ENCODE data around the gene MRPL52.

Gene MRPL52

DNA sequence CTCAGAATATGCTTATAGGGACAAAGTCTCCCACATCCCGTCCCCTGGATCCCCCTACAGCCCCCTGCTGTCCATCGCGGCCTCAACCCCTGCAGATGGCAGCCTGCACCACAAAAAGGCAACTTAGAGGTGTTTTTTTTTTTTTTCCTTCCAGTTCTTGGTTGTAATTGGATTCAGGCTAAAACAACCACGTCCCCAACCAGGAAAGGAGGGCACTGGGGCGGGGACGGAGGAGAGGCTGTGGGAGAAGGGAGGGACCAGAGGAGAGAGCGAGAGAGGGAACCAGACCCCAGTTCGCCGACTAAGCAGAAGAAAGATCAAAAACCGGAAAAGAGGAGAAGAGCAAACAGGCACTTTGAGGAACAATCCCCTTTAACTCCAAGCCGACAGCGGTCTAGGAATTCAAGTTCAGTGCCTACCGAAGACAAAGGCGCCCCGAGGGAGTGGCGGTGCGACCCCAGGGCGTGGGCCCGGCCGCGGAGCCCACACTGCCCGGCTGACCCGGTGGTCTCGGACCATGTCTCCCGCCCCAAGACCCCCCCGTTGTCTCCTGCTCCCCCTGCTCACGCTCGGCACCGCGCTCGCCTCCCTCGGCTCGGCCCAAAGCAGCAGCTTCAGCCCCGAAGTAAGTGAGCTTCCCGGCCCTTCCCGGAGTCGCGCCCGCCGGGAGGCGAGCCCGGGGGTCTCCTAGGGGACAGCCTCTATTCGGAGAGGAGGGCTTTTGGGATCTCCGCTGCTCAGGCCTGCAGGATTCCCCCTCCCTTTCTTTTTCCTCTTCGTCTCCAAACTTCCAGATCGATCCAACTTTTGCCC lies 6.8 kb downstream of the MRPL52 start, which contains the start of gene MMP14:
TSS of gene MMP14 (plus strand) at position 285 of the 813 bp plus-strand sequence. CDS start at position 518, 233 bp downstream.
- Mint-ChIP-seq H3K36me3 (ENCODE audit: insufficient read depth) (peaks cover 20% of the 10 kb centered on the region), H3K4me1 (peaks cover 13% of the 10 kb centered on the region), H3K27ac (ENCODE audit: low read depth) (peak within 1 kb of the TSS; percentile 46), H3K9me3 (no peaks in the 10 kb centered on the region), H3K4me3 (peak within 1 kb of the TSS; percentile 44), H3K27me3 (peaks cover 29% of the 10 kb centered on the region)
- ATAC-seq (replicated peaks; ENCODE audit: extremely low read depth, poor library complexity, severe bottlenecking) (no peak), DNase-seq (ENCODE audit: low spot score in 2 of 2) (no peak)

DNA sequence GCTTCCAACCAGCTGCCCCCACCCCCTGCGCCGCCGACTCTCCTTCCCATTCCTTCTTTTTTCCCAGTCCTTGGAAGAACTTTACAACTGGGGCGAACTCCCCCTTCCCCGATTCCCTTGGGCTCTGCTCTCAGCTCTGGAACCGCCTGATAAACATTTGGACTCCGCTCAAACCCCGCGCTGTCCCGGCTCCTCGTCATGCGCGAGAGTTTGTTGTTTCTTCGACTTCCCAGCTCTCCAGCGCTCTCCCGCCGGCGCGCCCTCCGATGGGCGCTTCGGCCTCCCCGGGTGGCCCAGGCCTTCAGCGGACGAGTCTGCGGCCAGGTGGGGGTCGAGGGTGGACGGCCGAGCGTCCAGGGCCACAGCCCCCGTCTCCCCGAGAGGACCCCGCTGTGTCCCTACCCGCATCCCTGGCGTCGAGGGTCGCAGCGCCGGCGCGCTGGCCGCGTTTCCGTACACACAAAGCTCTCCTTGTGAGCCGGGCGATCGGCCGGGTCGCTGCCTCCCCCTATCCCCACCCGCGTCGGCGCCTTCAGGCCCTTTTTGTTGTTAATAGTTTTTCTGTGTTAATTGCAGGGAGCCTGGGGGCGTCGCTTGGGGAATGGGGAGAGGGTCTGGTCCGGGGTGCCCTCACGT lies 7.5 kb downstream of the MRPL52 start:
- Mint-ChIP-seq H3K9me3 (no peaks in the 10 kb centered on the region), H3K4me1 (peaks cover 6% of the 10 kb centered on the region), H3K27me3 (peaks cover 36% of the 10 kb centered on the region), H3K27ac (ENCODE audit: low read depth) (peak overlapping the region; percentile 46), H3K4me3 (peak overlapping the region; percentile 31), H3K36me3 (ENCODE audit: insufficient read depth) (peaks cover 20% of the 10 kb centered on the region)
- ATAC-seq (replicated peaks; ENCODE audit: extremely low read depth, poor library complexity, severe bottlenecking): no peak
- no peak for DNase-seq (ENCODE audit: low spot score in 2 of 2)

DNA sequence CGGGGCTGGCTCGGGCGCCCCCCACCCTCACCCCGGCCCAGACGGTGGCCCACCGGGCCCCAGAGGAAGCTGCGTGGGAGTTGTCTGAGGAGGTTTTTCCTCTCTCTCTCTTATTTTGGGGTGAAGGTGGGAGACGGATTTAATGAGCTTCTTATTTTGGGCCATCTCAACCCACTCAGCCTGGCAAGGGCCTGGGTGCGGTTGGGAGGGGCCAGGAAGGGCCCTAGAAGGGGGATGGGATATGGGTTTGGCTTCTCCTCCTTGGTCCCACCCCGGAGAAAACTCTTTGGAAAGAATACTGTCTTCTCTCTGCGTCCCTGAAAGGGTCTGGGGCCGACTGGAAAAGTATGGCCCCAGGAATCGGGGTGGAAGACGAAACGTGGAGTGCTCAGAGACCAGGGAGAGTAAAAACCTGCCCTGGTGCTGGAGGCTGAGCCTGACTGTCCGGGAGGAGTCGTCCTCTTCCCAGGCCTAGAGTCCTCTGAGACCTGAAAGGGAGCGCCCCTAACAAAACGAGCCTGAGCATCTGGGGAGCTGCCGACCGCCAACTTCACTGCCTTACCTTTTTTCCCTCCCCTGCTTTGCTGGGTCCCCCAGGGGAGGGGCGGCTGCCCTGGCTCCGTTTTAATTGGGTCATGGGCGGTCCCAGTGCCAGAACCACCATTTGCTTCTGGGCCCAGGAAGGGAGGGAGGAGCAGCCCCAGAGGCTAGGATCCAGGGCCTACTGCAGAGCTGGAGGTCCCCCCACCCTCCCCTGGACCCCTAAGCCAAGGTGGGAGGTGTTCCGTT lies 8.3 kb downstream of the MRPL52 start:
- ATAC-seq (replicated peaks; ENCODE audit: extremely low read depth, poor library complexity, severe bottlenecking) (no peak), DNase-seq (ENCODE audit: low spot score in 2 of 2) (no peak)
- no peaks in the 10 kb centered on the region for H3K9me3 Mint-ChIP-seq
- H3K27ac Mint-ChIP-seq (ENCODE audit: low read depth): no peak overlapping the region
- peaks cover 39% of the 10 kb centered on the region for H3K27me3 Mint-ChIP-seq
- peaks cover 5% of the 10 kb centered on the region for H3K4me1 Mint-ChIP-seq
- no peak overlapping the region for H3K4me3 Mint-ChIP-seq
- peaks cover 19% of the 10 kb centered on the region for H3K36me3 Mint-ChIP-seq (ENCODE audit: insufficient read depth)

DNA sequence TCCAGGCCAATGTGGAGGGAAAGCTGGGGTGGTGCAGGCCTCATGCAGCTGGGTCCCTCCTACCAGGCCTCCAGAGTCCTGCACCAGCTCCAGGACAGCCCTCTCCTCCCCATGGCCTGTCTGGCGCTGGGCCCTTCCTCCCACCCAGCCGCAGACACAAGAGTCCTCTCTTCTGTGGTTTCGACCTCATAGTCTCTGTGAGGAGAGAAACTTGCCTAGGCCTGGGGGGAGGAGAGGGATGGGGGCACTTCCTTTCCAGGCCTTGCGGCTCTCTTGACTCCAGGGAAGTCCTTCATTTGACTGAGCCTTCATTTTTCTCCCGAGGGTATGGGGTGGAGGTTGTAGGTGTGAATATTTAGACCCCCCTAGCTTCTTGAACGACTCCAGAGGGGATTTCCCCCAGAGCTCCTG lies 8.9 kb downstream of the MRPL52 start:
- Mint-ChIP-seq H3K27me3 (peaks cover 46% of the 10 kb centered on the region), H3K4me1 (peaks cover 5% of the 10 kb centered on the region), H3K36me3 (ENCODE audit: insufficient read depth) (peaks cover 14% of the 10 kb centered on the region), H3K9me3 (no peaks in the 10 kb centered on the region), H3K27ac (ENCODE audit: low read depth) (no peak overlapping the region), H3K4me3 (no peak overlapping the region)
- no peak for ATAC-seq (replicated peaks; ENCODE audit: extremely low read depth, poor library complexity, severe bottlenecking)
- no peak for DNase-seq (ENCODE audit: low spot score in 2 of 2)

DNA sequence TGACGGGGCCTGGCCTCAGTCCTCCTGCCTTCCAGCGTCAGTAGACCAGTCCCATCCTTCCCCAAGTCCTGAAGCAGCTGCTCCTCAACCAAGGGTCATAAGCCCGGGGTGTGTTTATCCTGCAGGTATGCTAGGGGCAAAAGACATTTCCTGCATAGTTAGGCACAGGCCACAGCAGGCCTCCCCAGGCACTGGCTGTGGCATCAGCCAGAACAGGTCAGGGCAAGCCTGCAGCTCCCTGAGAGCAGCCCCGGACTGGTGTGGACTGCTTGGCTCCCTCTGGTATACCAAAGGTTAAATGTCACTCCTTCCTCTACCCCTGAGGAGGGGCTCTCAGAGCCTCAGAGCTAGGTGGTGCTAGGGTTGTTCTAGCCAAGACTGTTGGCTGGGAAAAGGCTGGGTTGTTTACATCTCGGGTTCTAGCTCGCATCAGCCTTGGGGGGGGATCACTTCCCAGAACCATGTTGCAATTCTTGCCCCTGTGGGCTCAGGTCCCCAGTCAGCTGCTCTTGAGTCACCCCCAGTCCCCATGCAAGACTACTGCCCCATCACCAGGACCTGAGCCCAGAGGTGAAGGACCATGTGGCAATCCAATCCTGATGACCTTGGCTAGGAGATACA lies 9.6 kb downstream of the MRPL52 start:
- H3K36me3 Mint-ChIP-seq (ENCODE audit: insufficient read depth): peaks cover 9% of the 10 kb centered on the region
- no peak overlapping the region for H3K27ac Mint-ChIP-seq (ENCODE audit: low read depth)
- DNase-seq (ENCODE audit: low spot score in 2 of 2) (no peak), ATAC-seq (replicated peaks; ENCODE audit: extremely low read depth, poor library complexity, severe bottlenecking) (no peak)
- H3K27me3 Mint-ChIP-seq: peaks cover 51% of the 10 kb centered on the region
- H3K4me1 Mint-ChIP-seq: peaks cover 5% of the 10 kb centered on the region
- H3K9me3 Mint-ChIP-seq: no peaks in the 10 kb centered on the region
- no peak overlapping the region for H3K4me3 Mint-ChIP-seq

DNA sequence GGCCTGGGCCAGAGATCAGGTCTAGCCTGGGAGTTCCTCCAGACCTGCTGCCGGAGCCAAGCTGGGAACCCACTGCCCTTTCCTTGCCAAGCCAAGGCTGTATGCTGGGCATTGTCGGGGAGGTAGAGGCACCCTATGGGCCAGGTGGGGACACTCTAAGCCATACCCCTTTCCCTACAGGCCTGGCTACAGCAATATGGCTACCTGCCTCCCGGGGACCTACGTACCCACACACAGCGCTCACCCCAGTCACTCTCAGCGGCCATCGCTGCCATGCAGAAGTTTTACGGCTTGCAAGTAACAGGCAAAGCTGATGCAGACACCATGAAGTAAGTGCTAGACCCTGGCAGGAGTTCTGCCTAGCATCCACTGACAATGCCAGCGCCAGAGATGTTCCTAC lies 11.6 kb downstream of the MRPL52 start:
- Mint-ChIP-seq H3K4me1 (peaks cover 2% of the 10 kb centered on the region), H3K27ac (ENCODE audit: low read depth) (no peak overlapping the region), H3K27me3 (peaks cover 71% of the 10 kb centered on the region), H3K9me3 (no peaks in the 10 kb centered on the region), H3K36me3 (ENCODE audit: insufficient read depth) (peaks cover 4% of the 10 kb centered on the region), H3K4me3 (no peak overlapping the region)
- ATAC-seq (replicated peaks; ENCODE audit: extremely low read depth, poor library complexity, severe bottlenecking) (no peak), DNase-seq (ENCODE audit: low spot score in 2 of 2) (no peak)

DNA sequence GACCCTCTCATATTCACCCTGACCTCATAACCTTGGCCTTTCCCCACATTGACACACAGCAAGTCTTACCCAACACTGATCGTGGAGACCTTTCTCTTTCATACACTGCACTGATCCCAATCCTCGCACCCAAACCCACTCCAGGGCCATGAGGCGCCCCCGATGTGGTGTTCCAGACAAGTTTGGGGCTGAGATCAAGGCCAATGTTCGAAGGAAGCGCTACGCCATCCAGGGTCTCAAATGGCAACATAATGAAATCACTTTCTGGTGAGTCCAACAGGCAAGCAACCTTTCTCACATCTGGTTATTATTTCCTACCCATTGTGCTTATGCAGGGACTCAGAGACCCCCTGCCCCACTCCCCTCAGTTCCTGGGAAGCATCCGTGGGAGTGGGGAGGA lies 12.1 kb downstream of the MRPL52 start:
- H3K4me3 Mint-ChIP-seq: no peak overlapping the region
- H3K36me3 Mint-ChIP-seq (ENCODE audit: insufficient read depth): peaks cover 4% of the 10 kb centered on the region
- H3K27ac Mint-ChIP-seq (ENCODE audit: low read depth): no peak overlapping the region
- H3K4me1 Mint-ChIP-seq: no peaks in the 10 kb centered on the region
- ATAC-seq (replicated peaks; ENCODE audit: extremely low read depth, poor library complexity, severe bottlenecking) (no peak), DNase-seq (ENCODE audit: low spot score in 2 of 2) (no peak)
- H3K27me3 Mint-ChIP-seq: peaks cover 75% of the 10 kb centered on the region
- no peaks in the 10 kb centered on the region for H3K9me3 Mint-ChIP-seq

DNA sequence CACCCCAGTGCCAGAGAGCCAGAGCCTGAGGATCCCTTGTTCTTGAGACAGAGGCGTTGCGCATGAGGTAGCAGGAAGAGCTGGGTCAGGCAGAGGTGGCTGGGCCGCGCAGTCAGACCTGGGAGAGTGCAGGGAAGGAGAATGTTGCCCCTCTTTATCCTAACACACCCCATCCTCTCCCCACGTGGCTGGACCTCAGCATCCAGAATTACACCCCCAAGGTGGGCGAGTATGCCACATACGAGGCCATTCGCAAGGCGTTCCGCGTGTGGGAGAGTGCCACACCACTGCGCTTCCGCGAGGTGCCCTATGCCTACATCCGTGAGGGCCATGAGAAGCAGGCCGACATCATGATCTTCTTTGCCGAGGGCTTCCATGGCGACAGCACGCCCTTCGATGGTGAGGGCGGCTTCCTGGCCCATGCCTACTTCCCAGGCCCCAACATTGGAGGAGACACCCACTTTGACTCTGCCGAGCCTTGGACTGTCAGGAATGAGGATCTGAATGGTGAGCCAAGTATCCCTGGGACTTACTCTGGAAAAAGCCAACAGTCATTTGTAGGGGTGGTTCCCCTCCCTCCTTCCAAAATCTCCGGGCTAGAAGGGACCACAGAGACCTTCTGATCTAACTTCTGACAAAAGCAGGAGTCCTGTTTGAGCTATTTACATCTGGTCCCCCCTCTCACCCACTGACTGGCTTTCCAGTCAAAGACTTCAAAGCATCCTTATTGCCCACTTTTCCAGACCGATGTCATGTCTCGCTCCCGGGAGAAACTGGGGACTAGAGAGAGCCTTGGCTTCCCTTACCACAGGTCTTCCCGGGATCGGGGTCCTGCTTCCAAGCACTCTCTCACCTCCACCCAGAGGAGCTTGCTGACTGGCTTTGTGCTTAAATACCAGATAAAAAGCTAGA lies 12.8 kb downstream of the MRPL52 start:
- Mint-ChIP-seq H3K27me3 (peaks cover 82% of the 10 kb centered on the region), H3K36me3 (ENCODE audit: insufficient read depth) (no peaks in the 10 kb centered on the region), H3K9me3 (no peaks in the 10 kb centered on the region), H3K27ac (ENCODE audit: low read depth) (no peak overlapping the region), H3K4me1 (no peaks in the 10 kb centered on the region), H3K4me3 (no peak overlapping the region)
- DNase-seq (ENCODE audit: low spot score in 2 of 2) (no peak), ATAC-seq (replicated peaks; ENCODE audit: extremely low read depth, poor library complexity, severe bottlenecking) (no peak)

DNA sequence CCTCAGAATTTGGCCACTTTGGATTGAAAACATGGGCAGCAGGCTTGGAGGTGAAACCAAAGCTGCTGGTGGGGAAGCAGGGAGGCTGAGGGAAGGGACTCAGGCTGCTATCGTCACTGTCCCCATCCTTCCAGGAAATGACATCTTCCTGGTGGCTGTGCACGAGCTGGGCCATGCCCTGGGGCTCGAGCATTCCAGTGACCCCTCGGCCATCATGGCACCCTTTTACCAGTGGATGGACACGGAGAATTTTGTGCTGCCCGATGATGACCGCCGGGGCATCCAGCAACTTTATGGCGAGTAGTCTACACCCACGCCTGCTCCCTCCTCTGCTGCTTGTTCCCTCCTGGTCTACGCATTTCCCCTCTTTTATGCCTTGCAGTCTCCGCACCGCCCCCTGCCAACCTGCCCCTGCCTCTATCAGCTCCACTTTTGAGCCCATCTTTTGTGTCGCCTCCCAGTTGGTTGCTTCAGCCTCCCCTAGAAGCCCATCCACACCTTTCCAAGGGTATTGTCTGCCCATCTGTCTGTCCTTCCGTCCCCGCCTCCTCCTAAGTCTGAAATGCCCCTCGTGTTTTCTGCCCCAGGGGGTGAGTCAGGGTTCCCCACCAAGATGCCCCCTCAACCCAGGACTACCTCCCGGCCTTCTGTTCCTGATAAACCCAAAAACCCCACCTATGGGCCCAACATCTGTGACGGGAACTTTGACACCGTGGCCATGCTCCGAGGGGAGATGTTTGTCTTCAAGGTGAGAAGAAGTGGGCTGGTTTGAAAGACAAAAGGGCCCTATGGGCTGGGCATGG lies 13.6 kb downstream of the MRPL52 start:
- H3K4me3 Mint-ChIP-seq: no peak overlapping the region
- no peak overlapping the region for H3K27ac Mint-ChIP-seq (ENCODE audit: low read depth)
- H3K4me1 Mint-ChIP-seq: no peaks in the 10 kb centered on the region
- no peaks in the 10 kb centered on the region for H3K36me3 Mint-ChIP-seq (ENCODE audit: insufficient read depth)
- DNase-seq (ENCODE audit: low spot score in 2 of 2) (no peak), ATAC-seq (replicated peaks; ENCODE audit: extremely low read depth, poor library complexity, severe bottlenecking) (no peak)
- peaks cover 91% of the 10 kb centered on the region for H3K27me3 Mint-ChIP-seq
- H3K9me3 Mint-ChIP-seq: no peaks in the 10 kb centered on the region

DNA sequence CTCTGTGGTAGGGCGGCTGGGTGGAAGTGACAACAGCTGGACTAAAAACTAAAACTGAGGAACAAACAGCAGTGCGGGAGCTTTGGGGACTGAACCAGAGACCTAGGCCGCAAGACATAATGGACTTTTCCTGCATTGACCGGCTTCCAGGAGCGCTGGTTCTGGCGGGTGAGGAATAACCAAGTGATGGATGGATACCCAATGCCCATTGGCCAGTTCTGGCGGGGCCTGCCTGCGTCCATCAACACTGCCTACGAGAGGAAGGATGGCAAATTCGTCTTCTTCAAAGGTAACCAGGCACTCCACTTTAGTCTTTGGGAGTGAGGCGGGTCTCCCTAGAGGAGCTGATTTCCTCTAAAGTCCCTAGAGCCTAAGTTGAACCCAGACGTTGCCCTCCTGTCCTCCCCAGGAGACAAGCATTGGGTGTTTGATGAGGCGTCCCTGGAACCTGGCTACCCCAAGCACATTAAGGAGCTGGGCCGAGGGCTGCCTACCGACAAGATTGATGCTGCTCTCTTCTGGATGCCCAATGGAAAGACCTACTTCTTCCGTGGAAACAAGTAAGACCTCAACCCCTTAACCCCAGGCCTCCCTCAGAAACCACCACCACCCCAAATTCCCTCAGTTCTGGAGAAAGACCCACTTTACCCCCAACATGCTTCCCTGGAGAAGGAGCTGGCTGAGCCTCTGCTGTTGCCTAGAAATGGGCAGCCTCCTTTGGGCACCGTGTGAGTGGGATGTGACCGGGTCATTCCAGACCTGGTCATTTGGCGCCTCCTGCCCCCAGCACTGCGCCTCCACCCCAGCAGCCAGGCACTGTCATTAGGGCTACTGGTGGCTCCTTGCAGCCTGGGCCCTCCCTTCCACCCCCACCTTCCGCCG lies 14.8 kb downstream of the MRPL52 start:
- Mint-ChIP-seq H3K4me1 (no peaks in the 10 kb centered on the region), H3K9me3 (no peaks in the 10 kb centered on the region), H3K27ac (ENCODE audit: low read depth) (no peak overlapping the region), H3K4me3 (no peak overlapping the region), H3K36me3 (ENCODE audit: insufficient read depth) (no peaks in the 10 kb centered on the region), H3K27me3 (peaks cover 91% of the 10 kb centered on the region)
- ATAC-seq (replicated peaks; ENCODE audit: extremely low read depth, poor library complexity, severe bottlenecking): no peak
- no peak for DNase-seq (ENCODE audit: low spot score in 2 of 2)

All from central memory CD8-positive, alpha-beta T cell (primary cell).